Liver (tissue), 3 donors: Measurements from ENCODE around the gene SGSH.

Experiments used
- ATF3 ChIP-seq: IDR thresholded peaks from 2 replicates; pipeline ENCODE4 v1.6.1; 2016; ENCODE audit warnings: antibody characterized with exemption
- FOXA1 ChIP-seq: IDR thresholded peaks from 2 replicates; pipeline ENCODE4 v1.6.1; 2016; ENCODE audit warnings: antibody characterized with exemption
- GABPA ChIP-seq, 2 donors: IDR thresholded peaks in 1 of 2; conservative IDR thresholded peaks in 1 of 2; 2 replicates each; pipeline ENCODE4 v1.6.1; 2016; ENCODE audit warnings: antibody characterized with exemption in 2 of 2, mild to moderate bottlenecking in 1 of 2, moderate library complexity in 1 of 2
- JUND ChIP-seq, 2 donors: IDR thresholded peaks; 2 replicates each; pipeline ENCODE4 v1.6.1; 2016; ENCODE audit warnings: antibody characterized with exemption in 2 of 2
- RAD21 ChIP-seq, 2 donors: IDR thresholded peaks; 2 replicates each; pipeline ENCODE4 v1.6.1; 2016; ENCODE audit warnings: antibody characterized with exemption in 2 of 2, mild to moderate bottlenecking in 2 of 2
- REST ChIP-seq: IDR thresholded peaks from 2 replicates; pipeline ENCODE4 v1.6.1; 2016; ENCODE audit warnings: antibody characterized with exemption, mild to moderate bottlenecking
- TAF1 ChIP-seq: conservative IDR thresholded peaks from 2 replicates; pipeline ENCODE4 v1.6.1; 2016; ENCODE audit warnings: antibody characterized with exemption, mild to moderate bottlenecking
- YY1 ChIP-seq: IDR thresholded peaks from 2 replicates; pipeline ENCODE4 v1.6.1; 2016; ENCODE audit warnings: antibody characterized with exemption, mild to moderate bottlenecking
- TF ChIP-seq, protein P1 (sequence below): fragments of 150-350 bp; IDR thresholded peaks from 2 replicates; pipeline ENCODE4 v1.5.1; 2017; ENCODE audit warnings: improper control_type of control experiment, low read depth, low read length; ENCODE audit not compliant: missing input control
- donor health status: healthy.
- donor health status: healthy.

DNA sequence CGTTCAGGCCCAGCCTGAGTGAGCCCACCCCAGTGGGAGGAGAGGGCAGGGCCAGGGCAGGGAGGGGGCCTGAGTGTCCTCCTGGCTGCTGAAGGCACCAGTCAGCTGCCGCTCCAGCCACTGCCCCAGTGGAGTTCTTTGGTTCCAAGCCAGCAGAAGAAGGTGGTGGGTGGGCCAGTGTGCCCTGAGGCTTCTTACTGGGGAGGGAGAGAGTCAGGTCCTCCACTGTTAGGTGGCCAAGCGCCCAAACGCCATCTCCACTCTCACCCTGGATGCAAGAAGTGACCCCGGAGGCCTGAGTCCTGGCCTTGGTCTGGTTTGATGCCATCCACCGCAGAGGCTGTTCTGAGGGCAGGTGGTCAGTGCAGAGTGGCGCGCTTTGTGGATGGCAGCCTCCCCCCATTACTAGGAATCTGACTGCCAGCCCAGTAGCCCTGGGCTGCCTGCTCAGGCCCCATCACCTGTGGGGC is 42.7 kb upstream of the SGSH start:
- TF ChIP-seq, protein P1, sequence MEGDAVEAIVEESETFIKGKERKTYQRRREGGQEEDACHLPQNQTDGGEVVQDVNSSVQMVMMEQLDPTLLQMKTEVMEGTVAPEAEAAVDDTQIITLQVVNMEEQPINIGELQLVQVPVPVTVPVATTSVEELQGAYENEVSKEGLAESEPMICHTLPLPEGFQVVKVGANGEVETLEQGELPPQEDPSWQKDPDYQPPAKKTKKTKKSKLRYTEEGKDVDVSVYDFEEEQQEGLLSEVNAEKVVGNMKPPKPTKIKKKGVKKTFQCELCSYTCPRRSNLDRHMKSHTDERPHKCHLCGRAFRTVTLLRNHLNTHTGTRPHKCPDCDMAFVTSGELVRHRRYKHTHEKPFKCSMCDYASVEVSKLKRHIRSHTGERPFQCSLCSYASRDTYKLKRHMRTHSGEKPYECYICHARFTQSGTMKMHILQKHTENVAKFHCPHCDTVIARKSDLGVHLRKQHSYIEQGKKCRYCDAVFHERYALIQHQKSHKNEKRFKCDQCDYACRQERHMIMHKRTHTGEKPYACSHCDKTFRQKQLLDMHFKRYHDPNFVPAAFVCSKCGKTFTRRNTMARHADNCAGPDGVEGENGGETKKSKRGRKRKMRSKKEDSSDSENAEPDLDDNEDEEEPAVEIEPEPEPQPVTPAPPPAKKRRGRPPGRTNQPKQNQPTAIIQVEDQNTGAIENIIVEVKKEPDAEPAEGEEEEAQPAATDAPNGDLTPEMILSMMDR = no peak
- TF ChIP-seq GABPA (IDR thresholded peaks at IDR 0.05 in 1 of 2, conservative IDR thresholded peaks at IDR 0.05 in 1 of 2) = no peak
- no peak for TF ChIP-seq JUND (IDR thresholded peaks at IDR 0.05)
- no peak for TF ChIP-seq TAF1
- TF ChIP-seq REST = no peak
- no peak for TF ChIP-seq ATF3
- no peak for TF ChIP-seq RAD21 (IDR thresholded peaks at IDR 0.05)
- no peak for TF ChIP-seq FOXA1
- TF ChIP-seq YY1 = no peak
